Lung (tissue), 12 donors: ENCODE data around the gene EMCN. TPM values are rescaled to one million over a fixed set of nuclear protein-coding genes. Genes with fewer than 3 reads are reported as not detected.

Experiments
- ATAC-seq: fragments of 200-7000 bp; cut with Tn5 transposase; one replicate; pipeline ENCODE4 v1.9.1; 2020; ENCODE audit warnings: moderate number of reproducible peaks; ENCODE audit not compliant: insufficient read depth, low FRiP score
- DNase-seq, 3 donors: peaks; one replicate each; pipeline ENCODE4 v3.0.0-alpha.2; 2013 to 2017
- H3K27ac ChIP-seq, 2 donors: one replicate each; pipeline ENCODE4 v1.5.1; 2013; ENCODE audit warnings: mild to moderate bottlenecking in 2 of 2, moderate library complexity in 2 of 2, control low read depth in 1 of 2, inconsistent platforms in 1 of 2, low read depth in 1 of 2, low read length in 1 of 2
- H3K27me3 ChIP-seq, 3 donors: one replicate each; pipeline ENCODE4 v1.5.1; 2013; ENCODE audit warnings: low read length in 2 of 3; ENCODE audit not compliant: control insufficient read depth in 3 of 3, insufficient read depth in 3 of 3
- H3K36me3 ChIP-seq, 4 donors: one replicate each; pipeline ENCODE4 v1.5.1; 2013; ENCODE audit warnings: low read length in 4 of 4, mild to moderate bottlenecking in 1 of 4, moderate library complexity in 1 of 4; ENCODE audit not compliant: control insufficient read depth in 4 of 4, insufficient read depth in 4 of 4
- H3K4me1 ChIP-seq, 5 donors: one replicate each; pipeline ENCODE4 v1.5.1; 2013; ENCODE audit warnings: low read length in 5 of 5, mild to moderate bottlenecking in 2 of 5, moderate library complexity in 1 of 5; ENCODE audit not compliant: control insufficient read depth in 5 of 5, insufficient read depth in 5 of 5
- H3K4me3 ChIP-seq: one replicate; pipeline ENCODE4 v1.5.1; 2013; ENCODE audit warnings: mild to moderate bottlenecking, control low read depth, moderate library complexity
- H3K9ac ChIP-seq, 2 donors: one replicate each; pipeline ENCODE4 v1.5.1; 2013; ENCODE audit warnings: low read length in 2 of 2, control low read depth in 1 of 2; ENCODE audit not compliant: insufficient read depth in 1 of 2
- H3K9me3 ChIP-seq, 4 donors: one replicate each; pipeline ENCODE4 v1.5.1; 2013; ENCODE audit warnings: low read length in 3 of 4, mild to moderate bottlenecking in 1 of 4, moderate library complexity in 1 of 4; ENCODE audit not compliant: control insufficient read depth in 4 of 4, insufficient read depth in 3 of 4
- WGBS, 2 donors: extraction: QIAGEN DNeasy Blood & Tissue Kit; methylation state at CpG; one replicate each; pipeline ENCODE4 v1.1.7; 2013; 5-methylcytosine and 5-hydroxymethylcytosine counted together
- polyA plus RNA-seq, 2 donors: library from polyadenylated mRNA; stranded (reverse); fragments of 200-250 nt; gene quantifications; one replicate each; pipeline ENCODE4 v1.2.1, GENCODE V29; 2013
- total RNA-seq, 2 donors: library from RNA; depleted of rRNA in 1 of 2; stranded (reverse); fragments of >200 nt in 1 of 2; gene quantifications; one replicate each; pipeline ENCODE4 v1.2.1, GENCODE V29; 2014 to 2021
- TF ChIP-seq, protein P1 (sequence below): IDR thresholded peaks from 2 replicates; pipeline ENCODE4 v1.5.1; 2012; ENCODE audit warnings: mild to moderate bottlenecking; ENCODE audit errors: control extremely low read depth, extremely low read depth
- donor health status: control.
- donor health status: control.
- donor health status: Bipolar disorder and iron deficiency.
- donor health status: healthy.
- donor health status: DM: yes; HTN: yes; CAD: no.

EMCN gene
- total and polyA plus RNA-seq, 4 donors = 5.8 to 90.8 (median 20.6) TPM

GRCh38 chr4:100466501-100466900 is 51.3 kb downstream of the EMCN start:
- Histone ChIP-seq H3K27me3 (no peaks in the 10 kb centered on the region), H3K36me3 (no peaks in the 10 kb centered on the region), H3K4me1 (no peaks in the 10 kb centered on the region), H3K4me3 (no peak overlapping the region), H3K27ac (no peak overlapping the region), H3K9me3 (no peaks in the 10 kb centered on the region), H3K9ac (no peak overlapping the region)
- ATAC-seq (no peak), DNase-seq (no peak)
- TF ChIP-seq, protein P1, sequence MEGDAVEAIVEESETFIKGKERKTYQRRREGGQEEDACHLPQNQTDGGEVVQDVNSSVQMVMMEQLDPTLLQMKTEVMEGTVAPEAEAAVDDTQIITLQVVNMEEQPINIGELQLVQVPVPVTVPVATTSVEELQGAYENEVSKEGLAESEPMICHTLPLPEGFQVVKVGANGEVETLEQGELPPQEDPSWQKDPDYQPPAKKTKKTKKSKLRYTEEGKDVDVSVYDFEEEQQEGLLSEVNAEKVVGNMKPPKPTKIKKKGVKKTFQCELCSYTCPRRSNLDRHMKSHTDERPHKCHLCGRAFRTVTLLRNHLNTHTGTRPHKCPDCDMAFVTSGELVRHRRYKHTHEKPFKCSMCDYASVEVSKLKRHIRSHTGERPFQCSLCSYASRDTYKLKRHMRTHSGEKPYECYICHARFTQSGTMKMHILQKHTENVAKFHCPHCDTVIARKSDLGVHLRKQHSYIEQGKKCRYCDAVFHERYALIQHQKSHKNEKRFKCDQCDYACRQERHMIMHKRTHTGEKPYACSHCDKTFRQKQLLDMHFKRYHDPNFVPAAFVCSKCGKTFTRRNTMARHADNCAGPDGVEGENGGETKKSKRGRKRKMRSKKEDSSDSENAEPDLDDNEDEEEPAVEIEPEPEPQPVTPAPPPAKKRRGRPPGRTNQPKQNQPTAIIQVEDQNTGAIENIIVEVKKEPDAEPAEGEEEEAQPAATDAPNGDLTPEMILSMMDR = no peak
- WGBS, 2 donors = 50 to 62% methylated on average over 1 of the region's 1 CpG

DNA sequence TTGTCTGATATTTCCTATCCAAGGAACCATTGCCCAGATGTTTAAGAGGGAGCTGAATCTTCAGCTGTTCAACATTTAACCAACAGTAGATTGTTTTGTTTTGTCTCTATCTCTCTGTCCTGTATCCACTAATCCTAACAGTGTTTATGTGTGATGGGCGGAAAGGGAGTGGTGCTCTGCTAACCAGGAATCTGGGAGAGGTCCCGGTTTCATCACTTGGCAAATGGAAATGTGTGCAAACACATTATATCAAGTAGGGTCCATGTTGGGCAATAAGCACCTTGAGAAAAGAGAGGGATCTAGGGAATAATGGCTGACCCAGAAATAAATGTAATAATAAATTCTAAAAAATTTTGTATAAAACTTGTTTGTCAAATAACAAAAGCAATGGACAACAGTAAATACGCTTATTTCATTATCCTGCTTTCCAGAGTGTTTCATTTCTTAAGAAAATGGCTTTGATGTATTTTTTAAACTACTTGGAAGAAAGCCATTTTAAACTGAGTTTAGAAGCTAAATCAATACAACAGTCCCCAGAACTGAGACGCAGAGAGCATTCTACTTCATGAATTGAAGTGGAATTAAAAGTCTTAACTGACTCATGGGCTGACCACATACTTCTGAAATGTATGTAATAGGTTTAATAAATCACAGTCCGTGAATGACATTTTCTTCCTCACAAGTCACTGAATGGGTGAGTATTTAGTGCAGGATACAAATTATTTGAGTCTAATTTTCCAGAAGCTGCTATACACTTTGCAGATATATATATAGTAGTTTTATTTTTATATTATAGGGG is 55.8 kb downstream of the EMCN start:
- H3K9ac ChIP-seq = no peak overlapping the region
- H3K4me3 ChIP-seq = no peak overlapping the region
- TF ChIP-seq, protein P1 = no peak
- DNase-seq (peak in 1 of 3 donors; percentile 7), ATAC-seq (no peak)
- H3K9me3 ChIP-seq = no peaks in the 10 kb centered on the region
- no peaks in the 10 kb centered on the region for H3K27me3 ChIP-seq
- no peak overlapping the region for H3K27ac ChIP-seq
- H3K36me3 ChIP-seq = no peaks in the 10 kb centered on the region
- H3K4me1 ChIP-seq = no peaks in the 10 kb centered on the region
- WGBS, 2 donors = 71 to 84% methylated on average over 5 of the region's 5 CpGs

GRCh38 chr4:100450449-100450848 is 67.4 kb downstream of the EMCN start:
- no peak for DNase-seq
- H3K27ac ChIP-seq = no peak overlapping the region
- H3K36me3 ChIP-seq = no peaks in the 10 kb centered on the region
- no peaks in the 10 kb centered on the region for H3K27me3 ChIP-seq
- ATAC-seq = no peak
- TF ChIP-seq, protein P1 = no peak
- no peak overlapping the region for H3K9ac ChIP-seq
- no peak overlapping the region for H3K4me3 ChIP-seq
- no peaks in the 10 kb centered on the region for H3K4me1 ChIP-seq
- WGBS, 2 donors = 90 to 91% methylated on average over 2 of the region's 2 CpGs
- no peaks in the 10 kb centered on the region for H3K9me3 ChIP-seq
